Hematopoietic multipotent progenitor cell treated with erythropoietin and hydrocortisone succinate and interleukin-3 and kit ligand, for 6 days (in vitro differentiated cells): ENCODE data around the gene TADA2B.

Experiments
- DNase-seq: peaks from one replicate; pipeline ENCODE4 v3.0.0-alpha.2; 2015

TADA2B gene

GRCh38 chr4:7019367-7019766 is 23.8 kb upstream of the TADA2B start:
- no peak for DNase-seq

GRCh38 chr4:7020290-7020689 is 22.9 kb upstream of the TADA2B start:
- no peak for DNase-seq

- DNase-seq: no peak
These were observed 22.3 kb upstream of the TADA2B start for GRCh38 chr4:7020856-7021255.

GRCh38 chr4:7021355-7021754 is 21.8 kb upstream of the TADA2B start:
- DNase-seq: no peak

- DNase-seq: no peak
These were observed 21.1 kb upstream of the TADA2B start for GRCh38 chr4:7021930-7022664.

- no peak for DNase-seq
These were observed 19.7 kb upstream of the TADA2B start for GRCh38 chr4:7023486-7023885.

GRCh38 chr4:7023901-7024300 is 19.3 kb upstream of the TADA2B start:
- DNase-seq: no peak

- DNase-seq: no peak
These were observed 18.8 kb upstream of the TADA2B start for GRCh38 chr4:7024336-7024890.

GRCh38 chr4:7025040-7025602 is 18.1 kb upstream of the TADA2B start:
- DNase-seq: no peak

GRCh38 chr4:7026107-7026506 is 17.1 kb upstream of the TADA2B start:
- DNase-seq: no peak

- DNase-seq: no peak
These were observed 15.9 kb upstream of the TADA2B start for GRCh38 chr4:7027284-7027683.

GRCh38 chr4:7027913-7028312 is 15.3 kb upstream of the TADA2B start:
- no peak for DNase-seq

GRCh38 chr4:7029212-7029611 is 14.0 kb upstream of the TADA2B start:
- no peak for DNase-seq

GRCh38 chr4:7029921-7030320 is 13.3 kb upstream of the TADA2B start:
- DNase-seq: no peak

- no peak for DNase-seq
These were observed 12.3 kb upstream of the TADA2B start for GRCh38 chr4:7030856-7031255.

- DNase-seq: peak; percentile 46
These were observed 11.4 kb upstream of the TADA2B start for GRCh38 chr4:7031558-7032449.

GRCh38 chr4:7032596-7032995 is 10.6 kb upstream of the TADA2B start:
- no peak for DNase-seq

- no peak for DNase-seq
These were observed 8.7 kb upstream of the TADA2B start for GRCh38 chr4:7034262-7035081.

- DNase-seq: peak; percentile 43
These were observed 5.7 kb upstream of the TADA2B start for GRCh38 chr4:7037425-7037824.

GRCh38 chr4:7040765-7041164 is 2.4 kb upstream of the TADA2B start:
- DNase-seq: no peak

GRCh38 chr4:7041246-7041645 is 1.9 kb upstream of the TADA2B start:
- no peak for DNase-seq

GRCh38 chr4:7041801-7042502 is 1.2 kb upstream of the TADA2B start:
- no peak for DNase-seq
